Spinal cord (tissue), 10 donors: ENCODE measurements around the gene PRKCD. TPM values are rescaled to one million over a fixed set of nuclear protein-coding genes. Genes with fewer than 3 reads are reported as not detected.

Source experiments
- DNase-seq, 6 donors: peaks; one replicate each; pipeline versions ENCODE4 v3.0.0 to v3.0.0-alpha.2; 2013 to 2015; ENCODE audit warnings: low spot score in 6 of 6, low read depth in 4 of 6
- H3K27ac ChIP-seq: one replicate; pipeline ENCODE4 v1.5.1; 2013; ENCODE audit warnings: low read depth, low read length, control low read depth
- H3K27me3 ChIP-seq: one replicate; pipeline ENCODE4 v1.6.1; 2013; ENCODE audit warnings: low read length; ENCODE audit not compliant: control insufficient read depth, insufficient read depth
- H3K36me3 ChIP-seq: one replicate; pipeline ENCODE4 v1.6.1; 2013; ENCODE audit warnings: low read length; ENCODE audit not compliant: control insufficient read depth, insufficient read depth
- H3K4me1 ChIP-seq: one replicate; pipeline ENCODE4 v1.6.1; 2013; ENCODE audit warnings: low read length; ENCODE audit not compliant: control insufficient read depth, insufficient read depth
- H3K4me3 ChIP-seq: one replicate; pipeline ENCODE4 v1.5.1; 2013; ENCODE audit warnings: low read depth, low read length, control low read depth
- H3K9me3 ChIP-seq: one replicate; pipeline ENCODE4 v1.6.1; 2013; ENCODE audit warnings: low read length; ENCODE audit not compliant: control insufficient read depth, insufficient read depth
- whole genome bisulfite sequencing: methylation state at CpG from one replicate; pipeline ENCODE4 v1.1.5; 2013; ENCODE audit warnings: missing lambda C conversion rate; ENCODE audit not compliant: insufficient coverage; 5-methylcytosine and 5-hydroxymethylcytosine counted together
- polyA plus RNA-seq, 2 donors: library from polyadenylated mRNA; unstranded; fragments of 120-200 nt; gene quantifications; one replicate each; pipeline ENCODE4 v1.2.1, GENCODE V29; 2013; ENCODE audit not compliant: insufficient read length in 2 of 2
- total RNA-seq, 2 donors: library from RNA; depleted of rRNA in 1 of 2; stranded (reverse); fragments of 120-200 nt in 1 of 2; fragments of >200 nt in 1 of 2; gene quantifications; one replicate each; pipeline versions ENCODE4 v1.2.3 to v1.2.4, GENCODE V29; 2013 to 2014
- donor health status: healthy.

The PRKCD gene
- total and polyA plus RNA-seq, 4 donors: 2.9 to 15.0 (median 11.2) TPM

GRCh38 chr3:53161820-53162671 is 1.0 kb downstream of the PRKCD start:
- H3K27ac ChIP-seq: no peak overlapping the region
- DNase-seq: peak in 1 of 6 donors; percentile 31
- WGBS: 9% methylated on average over 28 of the region's 49 CpGs
- H3K27me3 ChIP-seq: peaks cover 10% of the 10 kb centered on the region
- H3K4me1 ChIP-seq: peaks cover 51% of the 10 kb centered on the region
- H3K36me3 ChIP-seq: peaks cover 6% of the 10 kb centered on the region
- no peaks in the 10 kb centered on the region for H3K9me3 ChIP-seq
- H3K4me3 ChIP-seq: peak overlapping the region; percentile 70

DNA sequence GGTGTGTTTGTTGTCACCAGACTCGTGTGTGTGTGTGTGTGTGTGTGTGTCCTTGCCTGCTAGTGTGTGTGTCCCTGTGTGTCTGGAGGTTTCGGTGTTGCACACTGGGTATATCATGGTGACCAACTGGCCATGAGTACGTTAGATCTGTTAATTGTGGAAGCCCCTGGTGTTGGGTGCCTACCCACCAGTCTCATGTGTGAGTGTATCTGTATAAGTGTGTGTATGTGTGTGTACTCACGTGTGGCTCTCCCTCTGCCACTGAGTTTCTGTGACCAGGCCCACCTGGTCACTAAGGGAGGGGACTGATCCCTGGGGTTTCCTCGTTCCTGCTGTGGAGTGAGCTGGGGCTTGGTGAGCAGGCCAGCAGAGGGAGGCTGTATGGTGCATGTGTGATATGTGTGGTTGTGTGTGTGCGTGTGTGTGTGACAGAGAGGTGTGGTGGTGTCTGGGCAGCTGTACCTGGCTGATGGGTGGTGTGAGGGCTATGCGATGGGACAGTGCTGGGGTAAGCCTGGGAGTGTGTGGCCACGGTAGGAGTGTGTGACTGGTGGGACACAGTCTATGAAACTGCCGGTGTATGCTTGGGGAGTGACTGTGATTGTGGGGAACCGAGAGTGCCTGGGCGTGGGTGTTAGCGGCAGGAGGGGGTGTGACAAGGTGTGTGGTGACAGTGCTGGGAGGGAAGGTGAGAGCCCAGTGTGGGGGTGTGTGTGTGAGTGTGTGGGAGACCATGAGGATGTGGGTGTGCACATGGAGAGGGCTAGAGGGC is 1.8 kb downstream of the PRKCD start:
- Histone ChIP-seq H3K27ac (no peak overlapping the region), H3K27me3 (peaks cover 4% of the 10 kb centered on the region), H3K36me3 (peaks cover 8% of the 10 kb centered on the region), H3K9me3 (no peaks in the 10 kb centered on the region), H3K4me1 (peaks cover 51% of the 10 kb centered on the region), H3K4me3 (peak overlapping the region; percentile 2)
- WGBS: 76% methylated on average over 12 of the region's 12 CpGs
- no peak for DNase-seq

GRCh38 chr3:53163444-53164387 is 2.7 kb downstream of the PRKCD start:
- Histone ChIP-seq H3K27me3 (peaks cover 4% of the 10 kb centered on the region), H3K9me3 (no peaks in the 10 kb centered on the region), H3K4me1 (peaks cover 54% of the 10 kb centered on the region), H3K36me3 (peaks cover 8% of the 10 kb centered on the region), H3K4me3 (no peak overlapping the region), H3K27ac (no peak overlapping the region)
- 69% methylated on average over 4 of the region's 6 CpGs for WGBS
- no peak for DNase-seq

GRCh38 chr3:53164911-53165310 is 3.9 kb downstream of the PRKCD start:
- no peaks in the 10 kb centered on the region for H3K9me3 ChIP-seq
- H3K36me3 ChIP-seq: peaks cover 10% of the 10 kb centered on the region
- peaks cover 56% of the 10 kb centered on the region for H3K4me1 ChIP-seq
- no peak for DNase-seq
- H3K27me3 ChIP-seq: peaks cover 3% of the 10 kb centered on the region
- no peak overlapping the region for H3K27ac ChIP-seq
- 77% methylated on average over 9 of the region's 9 CpGs for WGBS
- no peak overlapping the region for H3K4me3 ChIP-seq

DNA sequence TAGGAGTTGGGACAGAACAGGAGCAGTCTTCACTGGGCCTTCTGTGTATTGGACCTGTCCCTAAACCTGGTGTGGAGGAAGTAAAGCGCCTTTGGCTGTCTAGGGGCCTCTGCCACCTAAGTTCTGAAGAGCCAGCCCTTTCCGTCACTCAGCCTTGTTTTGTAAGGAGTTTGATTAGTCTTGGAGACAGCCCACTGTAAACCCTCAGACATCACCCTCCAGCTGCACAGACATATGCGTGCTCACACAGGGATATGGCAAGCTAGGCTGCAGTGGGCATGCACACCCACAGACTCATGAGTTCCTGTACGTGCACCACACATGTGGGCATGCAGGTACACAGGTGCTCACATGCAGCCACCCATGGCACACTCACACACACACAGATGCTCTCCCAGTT is 5.2 kb downstream of the PRKCD start:
- 83% methylated on average over 2 of the region's 4 CpGs for WGBS
- H3K36me3 ChIP-seq: peaks cover 10% of the 10 kb centered on the region
- H3K27me3 ChIP-seq: no peaks in the 10 kb centered on the region
- DNase-seq: no peak
- no peaks in the 10 kb centered on the region for H3K9me3 ChIP-seq
- H3K27ac ChIP-seq: no peak overlapping the region
- H3K4me3 ChIP-seq: no peak overlapping the region
- peaks cover 61% of the 10 kb centered on the region for H3K4me1 ChIP-seq

GRCh38 chr3:53166781-53167291 is 5.8 kb downstream of the PRKCD start:
- H3K27me3 ChIP-seq: no peaks in the 10 kb centered on the region
- no peak overlapping the region for H3K4me3 ChIP-seq
- DNase-seq: peak in 1 of 6 donors; percentile 32
- H3K9me3 ChIP-seq: no peaks in the 10 kb centered on the region
- peaks cover 63% of the 10 kb centered on the region for H3K4me1 ChIP-seq
- peaks cover 10% of the 10 kb centered on the region for H3K36me3 ChIP-seq
- no peak overlapping the region for H3K27ac ChIP-seq
- WGBS: 53% methylated on average over 9 of the region's 9 CpGs

GRCh38 chr3:53167418-53168174 is 6.6 kb downstream of the PRKCD start:
- Histone ChIP-seq H3K4me1 (peaks cover 62% of the 10 kb centered on the region), H3K27me3 (no peaks in the 10 kb centered on the region), H3K9me3 (no peaks in the 10 kb centered on the region), H3K36me3 (peaks cover 10% of the 10 kb centered on the region), H3K27ac (no peak overlapping the region), H3K4me3 (no peak overlapping the region)
- 64% methylated on average over 3 of the region's 7 CpGs for WGBS
- no peak for DNase-seq

- WGBS: 66% methylated on average over 14 of the region's 15 CpGs
- no peak overlapping the region for H3K4me3 ChIP-seq
- no peaks in the 10 kb centered on the region for H3K27me3 ChIP-seq
These were observed 7.3 kb downstream of the PRKCD start for GRCh38 chr3:53168175-53168923.

More at GRCh38 chr3:53168175-53168923, 7.3 kb downstream of the PRKCD start:
- no peak for DNase-seq
- H3K4me1 ChIP-seq: peaks cover 55% of the 10 kb centered on the region
- H3K9me3 ChIP-seq: no peaks in the 10 kb centered on the region
- no peak overlapping the region for H3K27ac ChIP-seq
- peaks cover 10% of the 10 kb centered on the region for H3K36me3 ChIP-seq
